Brain microvascular endothelial cell (primary cell): Measurements from ENCODE around the gene ADM.

Experiments used
- DNase-seq: peaks from one replicate; pipeline ENCODE4 v3.0.0-alpha.2; 2020
- H3K27ac ChIP-seq: fragments of 250-450 bp; sonication (Bioruptor Pico); 2 replicates; pipeline ENCODE4 v1.5.1; 2020; ENCODE audit warnings: mild to moderate bottlenecking, moderate library complexity
- H3K27me3 ChIP-seq: fragments of 250-450 bp; sonication (Bioruptor Pico); replicated peaks from 2 replicates; pipeline ENCODE4 v1.5.1; 2020; ENCODE audit warnings: mild to moderate bottlenecking
- H3K36me3 ChIP-seq: fragments of 250-450 bp; sonication (Bioruptor Pico); replicated peaks from 2 replicates; pipeline ENCODE4 v1.5.1; 2020; ENCODE audit warnings: mild to moderate bottlenecking
- H3K4me3 ChIP-seq: 2 replicates; pipeline ENCODE4 v1.5.1; 2011; ENCODE audit warnings: low read depth, mild to moderate bottlenecking, control low read depth, low read length, moderate library complexity
- in situ Hi-C: cut with HindIII; loops from 2 replicates; pipeline ENCODE4 v1.10.0; 2017; ENCODE audit warnings: low sequenced_read_pairs, low pct_ligation_motif_present
- TF ChIP-seq, protein P1 (sequence below): IDR thresholded peaks from 2 replicates; pipeline ENCODE4 v1.5.1; 2011; ENCODE audit warnings: low read depth, mild to moderate bottlenecking, moderate library complexity, low read length, control low read depth, inconsistent platforms; ENCODE audit errors: missing control alignments

ADM gene

GRCh38 chr11:10317151-10317755 lies 12.4 kb downstream of the ADM start:
- in situ Hi-C loops: loop anchor here (25.0 kb wide), 1 partner anchor 330 kb away; no protein-coding TSS in a partner anchor
- Histone ChIP-seq H3K27ac (no peak overlapping the region), H3K27me3 (no peaks in the 10 kb centered on the region), H3K4me3 (no peak overlapping the region), H3K36me3 (no peaks in the 10 kb centered on the region)
- DNase-seq: no peak
- TF ChIP-seq, protein P1, sequence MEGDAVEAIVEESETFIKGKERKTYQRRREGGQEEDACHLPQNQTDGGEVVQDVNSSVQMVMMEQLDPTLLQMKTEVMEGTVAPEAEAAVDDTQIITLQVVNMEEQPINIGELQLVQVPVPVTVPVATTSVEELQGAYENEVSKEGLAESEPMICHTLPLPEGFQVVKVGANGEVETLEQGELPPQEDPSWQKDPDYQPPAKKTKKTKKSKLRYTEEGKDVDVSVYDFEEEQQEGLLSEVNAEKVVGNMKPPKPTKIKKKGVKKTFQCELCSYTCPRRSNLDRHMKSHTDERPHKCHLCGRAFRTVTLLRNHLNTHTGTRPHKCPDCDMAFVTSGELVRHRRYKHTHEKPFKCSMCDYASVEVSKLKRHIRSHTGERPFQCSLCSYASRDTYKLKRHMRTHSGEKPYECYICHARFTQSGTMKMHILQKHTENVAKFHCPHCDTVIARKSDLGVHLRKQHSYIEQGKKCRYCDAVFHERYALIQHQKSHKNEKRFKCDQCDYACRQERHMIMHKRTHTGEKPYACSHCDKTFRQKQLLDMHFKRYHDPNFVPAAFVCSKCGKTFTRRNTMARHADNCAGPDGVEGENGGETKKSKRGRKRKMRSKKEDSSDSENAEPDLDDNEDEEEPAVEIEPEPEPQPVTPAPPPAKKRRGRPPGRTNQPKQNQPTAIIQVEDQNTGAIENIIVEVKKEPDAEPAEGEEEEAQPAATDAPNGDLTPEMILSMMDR: no peak

DNA sequence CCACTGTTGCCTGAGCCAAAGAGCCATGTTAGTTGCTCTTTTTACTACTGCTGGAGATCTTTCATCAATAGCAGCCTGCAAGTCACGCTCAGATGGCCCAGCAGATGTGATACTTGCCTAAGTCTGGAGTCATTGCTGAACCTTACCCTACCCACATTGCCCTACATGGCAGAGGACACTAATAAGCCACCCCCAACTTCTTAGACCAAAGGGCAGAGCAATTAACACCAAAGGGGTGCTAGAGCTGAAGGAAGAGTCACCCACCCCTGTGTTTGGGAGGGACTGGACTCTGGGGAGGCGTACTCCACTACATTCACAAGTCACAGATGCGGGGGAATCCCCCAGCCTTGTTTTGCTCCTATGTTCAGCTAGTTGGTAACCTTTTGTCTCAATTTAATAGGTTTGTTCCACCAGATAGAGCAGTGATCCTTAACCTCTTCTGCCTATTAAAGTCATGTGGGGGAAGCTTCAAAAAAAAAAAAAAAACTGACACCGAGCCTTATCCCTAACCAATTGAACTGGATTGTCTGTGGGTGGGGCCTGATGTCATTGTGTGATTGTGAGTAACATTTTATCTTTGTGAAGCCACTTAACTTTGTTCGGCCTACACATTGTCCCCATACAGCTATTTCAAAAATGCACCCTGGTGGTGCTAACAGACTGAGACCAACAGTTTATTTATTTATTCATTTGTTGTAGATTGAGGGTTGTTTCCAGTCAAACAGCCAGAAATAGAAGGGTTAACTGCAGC lies 13.1 kb downstream of the ADM start:
- TF ChIP-seq, protein P1: no peak
- no peak for DNase-seq
- H3K36me3 ChIP-seq: no peaks in the 10 kb centered on the region
- H3K27me3 ChIP-seq: no peaks in the 10 kb centered on the region
- in situ Hi-C loops: loop anchor here (25.0 kb wide), 1 partner anchor 331 kb away; no protein-coding TSS in a partner anchor
- H3K4me3 ChIP-seq: no peak overlapping the region
- H3K27ac ChIP-seq: no peak overlapping the region

DNA sequence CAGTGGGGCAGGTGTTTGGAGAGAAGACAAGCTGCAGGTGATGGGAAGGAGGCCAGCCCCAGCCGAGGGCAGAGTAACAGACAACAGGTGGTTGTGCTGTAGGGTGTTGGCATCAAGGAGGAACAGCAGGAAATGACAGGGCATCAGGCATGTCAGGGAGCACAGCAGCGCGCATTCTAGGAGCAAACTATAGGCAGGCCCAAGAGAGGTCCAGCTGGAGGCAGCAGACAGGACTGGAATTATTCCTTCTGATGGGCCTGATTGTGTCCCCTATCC lies 13.6 kb downstream of the ADM start:
- DNase-seq: no peak
- TF ChIP-seq, protein P1: no peak
- in situ Hi-C loops: loop anchor here (25.0 kb wide), 1 partner anchor 331 kb away; no protein-coding TSS in a partner anchor
- no peaks in the 10 kb centered on the region for H3K27me3 ChIP-seq
- no peak overlapping the region for H3K27ac ChIP-seq
- no peak overlapping the region for H3K4me3 ChIP-seq
- H3K36me3 ChIP-seq: no peaks in the 10 kb centered on the region

DNA sequence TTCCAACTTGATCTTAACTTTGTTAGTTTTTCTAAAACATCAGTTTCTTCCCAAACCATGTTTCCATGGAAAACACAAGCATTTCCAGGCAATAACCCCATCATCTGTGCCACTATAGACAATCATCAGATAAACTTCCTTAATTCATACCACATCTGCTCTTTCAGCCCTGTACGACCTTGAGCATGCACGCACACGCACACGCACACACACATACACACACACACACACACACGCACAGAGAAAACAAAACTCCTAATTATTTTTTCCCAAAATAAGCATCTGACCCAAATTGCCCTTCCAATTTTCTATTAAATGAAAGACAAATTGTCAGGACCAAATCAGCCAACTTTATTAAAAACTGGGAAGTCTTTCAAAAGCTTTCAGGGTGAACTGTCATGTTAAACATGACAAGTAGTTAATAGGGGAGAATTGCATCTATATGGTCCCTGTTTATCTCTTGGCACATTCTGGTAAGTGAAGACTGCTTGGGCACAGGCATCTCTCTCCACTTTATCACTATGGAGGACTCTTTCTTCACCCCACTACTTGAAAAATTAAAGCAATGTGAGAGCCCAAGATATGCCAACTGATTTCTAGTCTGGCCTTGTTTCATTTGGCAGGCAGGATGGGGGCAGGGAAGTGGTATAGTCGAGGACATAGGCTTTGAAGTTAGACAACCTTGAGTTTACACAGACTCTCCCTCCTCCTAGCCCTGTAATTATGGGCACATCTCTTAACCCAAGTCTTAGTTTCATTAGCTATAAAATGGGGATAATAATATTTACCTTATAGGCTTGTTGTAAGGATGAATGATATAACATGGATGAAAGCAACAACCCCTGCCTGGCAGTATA lies 15.1 kb downstream of the ADM start:
- in situ Hi-C loops: loop anchor here (25.0 kb wide), 1 partner anchor 333 kb away; no protein-coding TSS in a partner anchor
- DNase-seq: no peak
- Histone ChIP-seq H3K36me3 (no peaks in the 10 kb centered on the region), H3K4me3 (no peak overlapping the region), H3K27ac (no peak overlapping the region), H3K27me3 (no peaks in the 10 kb centered on the region)
- TF ChIP-seq, protein P1: no peak

DNA sequence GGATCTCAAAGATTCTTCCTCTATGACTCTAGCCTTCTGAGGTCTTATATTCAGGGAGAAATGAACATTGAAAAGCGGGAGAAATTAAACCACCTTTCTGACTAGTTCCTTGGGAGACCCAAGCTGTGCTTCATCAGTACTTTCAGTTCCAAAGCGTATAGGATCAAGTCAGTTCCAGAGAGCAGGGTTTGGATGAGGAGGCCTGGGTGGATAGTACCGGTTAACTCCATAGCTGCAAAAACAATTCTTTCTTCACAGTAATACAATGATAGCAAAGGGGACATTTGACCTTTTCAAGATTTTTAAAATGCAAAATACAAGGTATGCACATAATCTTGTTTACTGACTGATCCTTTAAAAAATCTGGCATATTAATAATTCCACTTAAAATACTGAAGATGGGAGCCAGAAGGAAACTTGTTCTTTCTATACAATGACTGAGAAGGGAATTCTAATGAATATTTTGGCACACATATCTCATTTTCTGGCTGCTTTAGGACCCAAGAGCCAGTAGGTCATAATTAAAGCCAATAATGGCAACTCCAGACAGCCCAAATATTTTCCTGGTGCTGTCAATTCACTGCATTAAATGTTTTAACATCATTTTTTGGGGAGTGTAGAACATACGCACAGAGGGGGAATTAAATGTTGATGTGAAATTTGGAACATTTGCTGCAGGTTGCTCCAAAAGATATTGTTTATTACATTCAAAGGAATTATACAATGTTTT lies 16.0 kb downstream of the ADM start:
- no peaks in the 10 kb centered on the region for H3K27me3 ChIP-seq
- H3K27ac ChIP-seq: no peak overlapping the region
- no peaks in the 10 kb centered on the region for H3K36me3 ChIP-seq
- TF ChIP-seq, protein P1: no peak
- H3K4me3 ChIP-seq: no peak overlapping the region
- in situ Hi-C loops: loop anchor here (25.0 kb wide), 1 partner anchor 334 kb away; no protein-coding TSS in a partner anchor
- DNase-seq: no peak
